ENCODE results near the gene IGFBP6.
"Not testable (repeated sequence)": the region's sequence is repeated elsewhere in the genome, so short reads cannot be mapped to it uniquely, and the experiment has no call there.

Gene IGFBP6

GRCh38 chr12:53094394-53094787, 3.1 kb upstream of the IGFBP6 start:
- H3K4me2 ChIP-seq (ENCODE audit: low read depth, low read length) = no peak overlapping the region
- no peaks in the 10 kb centered on the region for H3K9me3 ChIP-seq (replicated peaks; ENCODE audit: insufficient read depth, low read length)
- peaks cover 14% of the 10 kb centered on the region for H3K4me1 ChIP-seq (ENCODE audit: low read length)
- H3K36me3 ChIP-seq (replicated peaks; ENCODE audit: insufficient read depth, low read length) = no peaks in the 10 kb centered on the region
- no peaks in the 10 kb centered on the region for H4K20me1 ChIP-seq (ENCODE audit: insufficient read depth, low read length)
- TF ChIP-seq EZH2 (optimal IDR thresholded peaks at IDR 0.05; ENCODE audit: low read depth, low read length) (no peak), CTCF (IDR thresholded peaks at IDR 0.05; ENCODE audit: low read length) (no peak), EZH2phosphoT487 (IDR thresholded peaks at IDR 0.05; ENCODE audit: low read length) (no peak)
- H3K9ac ChIP-seq (ENCODE audit: low read length) = no peak overlapping the region
- 0 out of 2 replicates have a peak, but pooled peaks cover 7% of the 10 kb centered on the region for H3K27me3 ChIP-seq (replicated peaks; ENCODE audit: insufficient read depth, low read length)
- no peak for DNase-seq
- no peak overlapping the region for H2AFZ ChIP-seq (ENCODE audit: low read length)
- H3K4me3 ChIP-seq (ENCODE audit: low read length) = no peak overlapping the region
- H3K79me2 ChIP-seq (ENCODE audit: low read length) = no peaks in the 10 kb centered on the region
- no peaks in the 10 kb centered on the region for H3K9me2 ChIP-seq (replicated peaks; ENCODE audit: insufficient read depth, low read length)
- H3K27ac ChIP-seq (ENCODE audit: low read length) = no peak overlapping the region
- H3F3A ChIP-seq (ENCODE audit: insufficient read depth, low read length) = peaks cover 4% of the 10 kb centered on the region; the same call in 1 of the 2 replicates

- H3K79me2 ChIP-seq (ENCODE audit: low read length); H3F3A ChIP-seq (ENCODE audit: insufficient read depth, low read length); H3K4me2 ChIP-seq (ENCODE audit: low read depth, low read length); H2AFZ ChIP-seq (ENCODE audit: low read length); H3K36me3 ChIP-seq (replicated peaks; ENCODE audit: insufficient read depth, low read length); H3K9ac ChIP-seq (ENCODE audit: low read length); DNase-seq; H3K27me3 ChIP-seq (replicated peaks; ENCODE audit: insufficient read depth, low read length); H4K20me1 ChIP-seq (ENCODE audit: insufficient read depth, low read length); H3K9me2 ChIP-seq (replicated peaks; ENCODE audit: insufficient read depth, low read length); H3K9me3 ChIP-seq (replicated peaks; ENCODE audit: insufficient read depth, low read length); H3K4me3 ChIP-seq (ENCODE audit: low read length); H3K27ac ChIP-seq (ENCODE audit: low read length): not testable (repeated sequence)
- peaks cover 14% of the 10 kb centered on the region for H3K4me1 ChIP-seq (ENCODE audit: low read length)
These were observed 2.5 kb upstream of the IGFBP6 start for GRCh38 chr12:53094796-53095595.

GRCh38 chr12:53095596-53095895, 1.9 kb upstream of the IGFBP6 start:
- H3K36me3 ChIP-seq (replicated peaks; ENCODE audit: insufficient read depth, low read length); H4K20me1 ChIP-seq (ENCODE audit: insufficient read depth, low read length); H3F3A ChIP-seq (ENCODE audit: insufficient read depth, low read length); DNase-seq; H3K9ac ChIP-seq (ENCODE audit: low read length); H3K27me3 ChIP-seq (replicated peaks; ENCODE audit: insufficient read depth, low read length); H3K9me3 ChIP-seq (replicated peaks; ENCODE audit: insufficient read depth, low read length); H3K4me3 ChIP-seq (ENCODE audit: low read length); H3K79me2 ChIP-seq (ENCODE audit: low read length); H2AFZ ChIP-seq (ENCODE audit: low read length); H3K4me2 ChIP-seq (ENCODE audit: low read depth, low read length); H3K9me2 ChIP-seq (replicated peaks; ENCODE audit: insufficient read depth, low read length); H3K27ac ChIP-seq (ENCODE audit: low read length): not testable (repeated sequence)
- peaks cover 14% of the 10 kb centered on the region for H3K4me1 ChIP-seq (ENCODE audit: low read length)

- DNase-seq = no peak
- Histone ChIP-seq H2AFZ (ENCODE audit: low read length) (no peak overlapping the region), H3K4me1 (ENCODE audit: low read length) (peaks cover 14% of the 10 kb centered on the region)
These were observed 1.3 kb upstream of the IGFBP6 start for GRCh38 chr12:53096089-53096741.

More at GRCh38 chr12:53096089-53096741, 1.3 kb upstream of the IGFBP6 start:
- no peak overlapping the region for H3K4me2 ChIP-seq (ENCODE audit: low read depth, low read length)
- H3K9me3 ChIP-seq (replicated peaks; ENCODE audit: insufficient read depth, low read length) = no peaks in the 10 kb centered on the region
- no peak overlapping the region for H3K9ac ChIP-seq (ENCODE audit: low read length)
- H3K27me3 ChIP-seq (replicated peaks; ENCODE audit: insufficient read depth, low read length) = 0 out of 2 replicates have a peak, but pooled peaks cover 7% of the 10 kb centered on the region
- H4K20me1 ChIP-seq (ENCODE audit: insufficient read depth, low read length) = no peaks in the 10 kb centered on the region
- no peaks in the 10 kb centered on the region for H3K9me2 ChIP-seq (replicated peaks; ENCODE audit: insufficient read depth, low read length)
- no peaks in the 10 kb centered on the region for H3K36me3 ChIP-seq (replicated peaks; ENCODE audit: insufficient read depth, low read length)
- H3F3A ChIP-seq (ENCODE audit: insufficient read depth, low read length) = peaks cover 4% of the 10 kb centered on the region; the same call in 1 of the 2 replicates
- H3K27ac ChIP-seq (ENCODE audit: low read length) = no peak overlapping the region
- H3K4me3 ChIP-seq (ENCODE audit: low read length) = no peak overlapping the region
- TF ChIP-seq EZH2 (optimal IDR thresholded peaks at IDR 0.05; ENCODE audit: low read depth, low read length) (no peak), CTCF (IDR thresholded peaks at IDR 0.05; ENCODE audit: low read length) (no peak)
- H3K79me2 ChIP-seq (ENCODE audit: low read length) = no peaks in the 10 kb centered on the region
